Measurements from ENCODE around the gene CARD19.

GRCh38 chr9:93051680-93052089 lies 44.3 kb upstream of the CARD19 start:
- TF ChIP-seq POLR2A (IDR thresholded peaks at IDR 0.05) = no peak
- no peak for TF ChIP-seq CTCF (IDR thresholded peaks at IDR 0.05)
